Stimulated activated CD4-positive, alpha-beta T cell treated with anti-CD3 and anti-CD28 coated beads, TNF-alpha, amount 100 ng/mL, for 24 hours (primary cell): ENCODE data around the gene KIAA0825.

Experiments
- DNase-seq, 3 experiments: peaks; one replicate each; pipeline ENCODE4 v3.0.0-alpha.2; 2020; ENCODE audit warnings: low read depth in 3 of 3

KIAA0825 gene, protein sequence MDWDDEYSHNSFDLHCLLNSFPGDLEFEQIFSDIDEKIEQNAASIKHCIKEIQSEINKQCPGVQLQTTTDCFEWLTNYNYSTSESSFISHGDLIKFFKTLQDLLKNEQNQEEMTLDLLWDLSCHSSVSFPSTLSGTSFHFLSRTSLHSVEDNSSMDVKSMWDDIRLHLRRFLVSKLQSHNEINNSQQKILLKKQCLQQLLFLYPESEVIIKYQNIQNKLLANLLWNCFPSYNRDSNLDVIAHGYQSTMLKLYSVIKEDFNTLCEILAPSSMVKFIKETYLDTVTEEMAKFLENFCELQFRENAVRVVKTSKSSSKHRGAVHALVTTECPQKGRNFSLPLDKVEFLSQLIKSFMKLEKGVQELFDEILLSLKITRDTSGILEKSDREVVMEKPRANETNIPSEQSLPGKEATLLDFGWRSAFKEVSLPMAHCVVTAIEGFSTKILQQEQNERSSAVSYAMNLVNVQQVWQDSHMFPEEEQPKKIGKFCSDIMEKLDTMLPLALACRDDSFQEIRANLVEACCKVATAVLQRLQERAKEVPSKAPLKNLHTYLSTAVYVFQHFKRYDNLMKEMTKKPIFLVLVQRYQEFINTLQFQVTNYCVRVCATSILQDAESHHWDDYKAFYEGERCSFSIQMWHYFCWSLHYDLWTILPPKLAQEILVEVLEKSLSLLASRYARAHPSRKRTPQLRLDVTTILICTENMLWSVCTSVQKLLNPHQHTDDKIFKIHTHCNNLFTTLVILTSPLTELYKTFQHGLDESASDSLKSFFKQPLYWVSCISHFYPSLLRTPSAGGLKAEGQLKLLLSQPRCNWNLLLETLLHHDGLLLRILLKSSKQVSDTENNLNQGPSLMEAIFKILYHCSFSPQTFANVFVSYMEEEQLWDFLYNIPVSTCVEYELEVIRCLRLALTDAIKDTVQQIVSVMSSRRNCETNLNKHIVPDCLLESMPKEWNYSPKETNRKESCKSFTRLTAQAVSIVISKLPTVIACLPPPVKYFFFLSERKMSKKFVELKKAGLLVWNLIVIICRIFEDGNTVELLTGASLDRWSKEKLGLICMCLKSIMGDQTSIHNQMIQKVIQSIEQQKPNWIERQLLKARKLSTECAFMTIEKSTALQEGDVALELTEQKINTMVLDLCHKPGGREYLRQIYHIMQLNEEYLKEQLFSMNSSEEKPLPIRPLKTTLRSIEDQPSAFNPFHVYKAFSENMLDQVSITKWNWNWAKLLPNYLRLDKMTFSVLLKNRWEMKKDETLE (N-terminal part only)

DNA sequence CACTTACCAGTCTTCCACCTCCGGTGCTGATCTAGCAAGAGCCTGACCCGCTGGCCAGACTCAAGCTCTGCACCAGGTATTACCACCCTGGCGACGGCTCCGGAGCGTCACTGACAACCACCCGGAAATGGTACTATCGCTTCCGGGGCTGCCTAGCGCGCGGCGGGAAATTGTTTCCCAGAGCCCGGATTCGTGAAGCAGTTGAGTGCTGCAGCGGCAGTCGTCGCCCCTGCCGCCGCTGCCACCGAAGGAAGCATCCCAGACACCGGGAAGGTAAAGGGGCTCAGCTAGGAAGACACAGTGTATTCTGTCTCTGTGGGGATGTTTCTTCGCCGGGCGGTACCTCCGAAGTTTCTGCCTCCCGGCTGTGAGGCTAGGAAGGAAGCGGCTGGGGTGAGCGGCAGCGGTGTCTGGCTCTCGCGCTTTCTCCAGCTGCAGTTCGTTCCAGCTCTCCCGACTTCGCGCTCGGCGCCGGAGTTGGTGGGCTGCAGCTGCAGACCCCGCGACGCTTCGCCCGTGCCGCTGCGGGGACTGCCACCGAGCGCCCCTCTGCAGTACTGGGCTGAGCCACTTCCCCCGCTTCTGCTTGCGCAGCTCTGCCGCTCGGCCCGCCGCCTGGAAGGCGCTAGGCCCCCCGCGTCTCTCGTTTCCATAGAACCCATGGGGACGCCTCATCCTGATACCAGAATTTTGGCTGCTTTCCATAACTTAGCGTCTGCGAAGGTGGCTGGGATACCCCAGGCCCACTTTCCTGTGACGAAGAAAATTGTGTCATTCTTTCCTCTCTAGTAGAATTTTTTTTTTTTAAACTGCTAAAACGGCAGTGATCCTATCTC lies at the start of gene KIAA0825, which contains the start of gene SLF1:
KIAA0825 (minus strand) TSS at position 112 of the 836 bp plus-strand sequence. CDS start 81,478 bp downstream, outside the sequence.
SLF1 (plus strand) TSS at position 177 of the 836 bp plus-strand sequence. CDS start 10,142 bp downstream, outside the sequence.
- DNase-seq: peak; percentile 76 to 88 (median 77)

- DNase-seq: no peak
These were observed 49.5 kb upstream of the KIAA0825 start for GRCh38 chr5:94667937-94668336.

- no peak for DNase-seq
These were observed 42.7 kb upstream of the KIAA0825 start for GRCh38 chr5:94661086-94661485.

- no peak for DNase-seq
These were observed 42.1 kb upstream of the KIAA0825 start for GRCh38 chr5:94660506-94660905.

DNA sequence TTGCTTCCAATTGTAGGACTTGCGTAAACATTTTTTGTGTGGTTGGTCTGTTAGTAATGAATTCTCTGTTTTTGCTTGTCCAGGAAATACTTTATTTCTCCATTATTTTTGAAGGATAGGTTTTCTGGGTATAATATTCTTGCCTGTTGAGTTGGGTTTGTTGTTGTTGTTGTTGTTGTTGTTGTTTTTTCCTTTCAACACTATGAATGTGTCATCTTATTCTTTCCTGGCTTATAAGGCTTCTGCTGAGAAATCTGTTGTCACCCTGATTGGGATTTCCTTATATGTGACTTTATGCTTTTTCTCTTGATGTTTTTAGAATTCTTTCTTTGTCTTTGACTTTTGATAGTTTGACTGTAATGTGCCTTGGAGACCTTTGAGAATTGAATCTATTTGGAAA lies 39.9 kb upstream of the KIAA0825 start:
- DNase-seq: no peak

- no peak for DNase-seq
These were observed 31.5 kb upstream of the KIAA0825 start for GRCh38 chr5:94649874-94650273.

GRCh38 chr5:94646758-94647157 lies 28.4 kb upstream of the KIAA0825 start:
- no peak for DNase-seq

GRCh38 chr5:94645053-94645452 lies 26.6 kb upstream of the KIAA0825 start:
- no peak for DNase-seq

DNA sequence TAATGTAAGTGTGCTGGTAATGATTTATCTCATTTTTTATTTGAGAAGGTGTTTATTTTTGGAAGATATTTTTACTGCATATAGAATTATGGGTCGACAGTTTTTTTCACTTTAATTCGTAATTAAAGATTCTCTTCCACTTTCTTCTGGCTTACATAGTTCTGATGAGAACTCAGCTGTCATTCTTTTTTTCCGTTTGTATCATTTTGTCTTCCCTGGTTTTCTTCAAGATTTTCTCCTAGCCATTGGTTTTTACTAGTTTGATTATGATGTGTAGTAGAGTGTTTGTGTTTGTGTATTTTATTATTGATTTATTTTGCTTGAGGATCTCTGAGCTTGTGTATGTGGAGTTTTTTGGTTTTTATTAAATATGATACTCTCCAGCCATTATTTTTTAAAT lies 21.8 kb upstream of the KIAA0825 start:
- DNase-seq: no peak

GRCh38 chr5:94632024-94632423 lies 13.6 kb upstream of the KIAA0825 start:
- DNase-seq: no peak

DNA sequence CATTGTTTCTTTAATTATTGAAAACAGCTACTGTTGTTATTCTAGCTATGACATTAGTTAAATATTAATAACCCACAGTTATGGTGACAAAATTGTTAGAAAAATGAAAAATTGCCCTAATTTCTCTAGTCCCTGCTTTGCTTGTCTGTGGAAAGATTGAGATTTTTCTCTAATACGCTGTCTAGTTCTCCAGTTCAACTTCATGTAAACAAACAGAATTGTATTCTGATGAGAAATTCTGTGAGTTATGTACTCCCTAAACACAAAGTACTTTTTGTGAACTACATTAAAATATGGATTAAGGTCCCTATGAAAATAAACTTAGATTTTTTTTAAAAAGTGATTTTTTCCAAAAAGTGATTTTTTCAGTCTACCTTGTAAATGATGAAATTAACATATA lies 8.8 kb upstream of the KIAA0825 start:
- no peak for DNase-seq

DNA sequence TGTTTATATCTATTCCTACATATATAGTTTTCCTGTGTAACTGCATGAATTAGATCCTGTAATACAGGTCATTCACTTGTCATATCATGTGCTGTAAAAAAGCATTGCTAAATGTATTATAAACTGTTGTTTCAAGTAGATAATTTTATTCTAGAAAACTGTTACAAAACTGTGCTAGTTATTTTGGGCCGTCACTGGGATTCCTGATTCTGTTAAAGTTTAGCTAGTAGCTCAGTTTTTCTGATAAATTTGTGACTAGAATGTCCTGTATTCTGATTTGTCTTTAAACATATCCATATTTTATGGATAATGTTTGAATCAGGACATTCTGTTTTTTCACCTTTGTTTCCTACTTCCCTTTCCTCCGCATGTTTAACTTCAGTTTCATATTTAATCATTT lies 5.5 kb upstream of the KIAA0825 start:
- no peak for DNase-seq

DNA sequence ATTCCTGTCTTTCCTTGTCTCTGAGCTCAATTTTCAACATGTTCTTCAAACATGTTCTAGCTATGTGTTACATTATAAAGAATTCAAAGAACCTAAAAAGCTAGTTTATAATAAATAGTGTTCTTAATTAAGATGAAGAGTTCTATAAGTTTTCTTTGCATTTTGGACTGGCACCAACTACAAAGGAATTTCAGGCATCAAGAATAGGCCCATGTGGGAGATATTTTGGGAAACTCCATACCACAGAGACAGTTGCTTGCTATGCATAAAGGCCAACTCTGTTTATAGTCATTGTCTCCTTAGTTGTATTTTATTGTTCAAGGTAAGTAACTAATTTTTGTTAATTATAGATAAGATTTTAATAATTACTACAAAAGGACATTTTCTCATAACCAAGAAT lies 4.6 kb upstream of the KIAA0825 start:
- no peak for DNase-seq

GRCh38 chr5:94621763-94622162 lies 3.4 kb upstream of the KIAA0825 start:
- DNase-seq: no peak

GRCh38 chr5:94620256-94620655 lies 1.9 kb upstream of the KIAA0825 start:
- DNase-seq: no peak

- DNase-seq: peak in 1 of 3 experiments; percentile 6
These were observed 343 bp downstream of the KIAA0825 start for GRCh38 chr5:94618029-94618492.

DNA sequence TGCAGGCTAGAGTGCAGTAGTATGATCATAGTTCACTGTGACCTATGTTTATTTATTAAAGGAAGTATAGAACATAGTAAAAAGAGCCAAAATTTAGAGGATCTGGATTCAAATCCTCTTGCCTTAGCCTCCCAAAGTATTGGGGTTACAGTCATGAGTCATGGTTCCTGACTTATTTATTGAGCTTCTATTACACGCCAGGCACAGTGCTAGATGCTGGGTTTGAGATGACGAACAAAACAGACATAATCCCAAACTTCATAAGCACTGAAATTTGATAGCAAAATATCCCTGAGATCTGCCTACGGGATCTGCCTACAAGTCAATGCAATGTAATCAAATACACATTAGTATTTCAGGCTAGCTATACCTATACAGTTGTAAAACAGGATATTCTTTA lies 2.5 kb downstream of the KIAA0825 start:
- DNase-seq: no peak

DNA sequence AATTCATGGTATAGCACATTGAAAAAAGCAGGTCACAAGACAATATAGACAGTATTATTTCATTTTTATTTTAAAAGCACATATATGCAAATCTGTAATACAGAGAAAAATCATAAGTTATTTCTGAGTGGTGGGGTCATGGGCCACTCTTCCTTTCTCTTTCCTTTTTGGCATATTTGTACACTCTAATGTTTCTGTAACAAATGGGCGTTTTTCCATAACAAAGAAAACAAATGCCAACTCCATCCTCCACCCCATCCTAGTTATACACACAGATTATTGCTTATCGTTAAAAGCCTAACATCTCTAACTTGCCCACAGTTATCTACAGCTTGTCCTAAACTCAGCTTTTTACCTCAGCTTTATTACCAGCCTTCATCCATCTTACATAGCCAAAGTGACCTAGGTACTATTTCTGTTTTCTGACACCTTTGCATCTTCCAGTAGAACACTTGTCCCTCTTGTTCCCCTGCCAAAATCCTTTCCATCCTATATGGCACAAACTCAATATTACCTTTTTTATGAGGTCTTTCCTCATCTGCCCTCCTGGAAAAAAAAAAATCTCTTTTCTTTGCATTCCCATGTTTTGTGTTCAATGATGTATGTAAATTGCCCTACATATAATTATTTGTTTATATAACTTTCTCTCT lies 4.1 kb downstream of the KIAA0825 start:
- no peak for DNase-seq

DNA sequence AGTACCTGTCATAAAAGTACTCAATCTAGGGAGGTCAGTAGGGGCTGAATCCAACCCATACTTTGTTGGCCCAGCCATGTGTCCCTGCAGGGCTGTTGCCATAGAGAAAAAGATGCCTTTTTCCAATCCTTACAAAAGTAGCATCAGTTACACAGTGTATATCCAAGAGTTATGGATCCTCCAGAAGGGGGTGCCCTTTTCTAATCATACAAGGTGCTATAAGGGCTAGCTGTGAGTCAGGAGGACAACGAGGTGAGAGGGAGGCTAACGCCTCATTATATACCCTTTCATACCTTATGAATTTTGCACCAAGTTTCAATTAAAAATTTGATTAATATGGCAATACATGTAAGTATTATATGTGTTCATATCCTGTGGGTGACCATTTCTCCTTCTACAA lies 4.8 kb downstream of the KIAA0825 start:
- DNase-seq: no peak

GRCh38 chr5:94595281-94595840 lies 23.0 kb downstream of the KIAA0825 start:
- no peak for DNase-seq
